ENCODE results near the gene ERMAP. TPM values are rescaled to one million over a fixed set of nuclear protein-coding genes. Genes with fewer than 3 reads are reported as not detected.

Gene ERMAP
- total and polyA plus RNA-seq, 9 of the 15 experiments (the other 6 are each of a cell fraction or from before 2014, with no cell fraction given), result 8.0 to 31.4 (median 22.5) TPM

GRCh38 chr1:42816585-42817439 is at the start of gene ERMAP, which contains the start of gene SVBP (continued):
- no peak for TF ChIP-seq AFF1 (IDR thresholded peaks at IDR 0.05; ENCODE audit: low read depth in 1 of 2, partially characterized antibody in 2 of 2)
- TF ChIP-seq SRSF7 (optimal IDR thresholded peaks at IDR 0.05; ENCODE audit: low read depth, low read length), result no peak
- TF ChIP-seq PRDM10 (IDR thresholded peaks at IDR 0.05; ENCODE audit: partially characterized antibody), result peak; percentile 11
- TF ChIP-seq MTA2 (IDR thresholded peaks at IDR 0.05; ENCODE audit: low read depth), result no peak
- no peak for TF ChIP-seq MCM2 (IDR thresholded peaks at IDR 0.05; ENCODE audit: low read depth)
- TF ChIP-seq ZBTB7A (IDR thresholded peaks at IDR 0.05; ENCODE audit: borderline replicate concordance, control insufficient read depth, low read depth, low read length), result peak; percentile 78
- peak; percentile 84 for TF ChIP-seq ZFX (CRISPR knock-in tag; IDR thresholded peaks at IDR 0.05)
- TF ChIP-seq L3MBTL2 (IDR thresholded peaks at IDR 0.05), result 0 out of 2 replicates have a peak, but pooled peaks have one; percentile 28
- TF ChIP-seq ZMIZ1 (IDR thresholded peaks at IDR 0.05; ENCODE audit: low read depth in 2 of 2, low read length in 2 of 2), result peak in 1 of 2 experiments; percentile 24; a peak in 1 of 4 replicates
- TF ChIP-seq HIVEP1 (CRISPR knock-in tag; IDR thresholded peaks at IDR 0.05), result peak; percentile 25; the same call in 1 of the 2 replicates
- TF ChIP-seq RNF2 (IDR thresholded peaks at IDR 0.05), result peak; percentile 62; the same call in 1 of the 2 replicates
- no peak for TF ChIP-seq TAF15 (IDR thresholded peaks at IDR 0.05; ENCODE audit: low read depth, low read length)
- TF ChIP-seq ELF1 (tag; IDR thresholded peaks at IDR 0.05), result peak; percentile 79
- TF ChIP-seq MTA3 (IDR thresholded peaks at IDR 0.05; ENCODE audit: borderline replicate concordance), result peak; percentile 59; the same call in 1 of the 2 replicates
- no peak for TF ChIP-seq ZNF274 (IDR thresholded peaks at IDR 0.05; ENCODE audit: borderline replicate concordance, low read depth, low read length)
- peak; percentile 66 for TF ChIP-seq TAF9B (IDR thresholded peaks at IDR 0.05; ENCODE audit: partially characterized antibody)

Measured in K562 (cell line).